Stimulated activated CD8-positive, alpha-beta memory T cell treated with anti-CD3 and anti-CD28 coated beads, Interleukin-2, amount 100 ng/mL, for 48 hours (primary cell): ENCODE data around the gene PPP1R36.
"Not testable (repeated sequence)": the region's sequence is repeated elsewhere in the genome, so short reads cannot be mapped to it uniquely, and the experiment has no call there.

Source experiments
- DNase-seq, 2 donors: peaks; one replicate each; pipeline ENCODE4 v3.0.0-alpha.2; 2020; ENCODE audit warnings: low read depth in 2 of 2

Gene PPP1R36

GRCh38 chr14:64549791-64550620 is at the start of gene PPP1R36:
Gene PPP1R36 (plus strand): TSS chr14:64549961. CDS start chr14:64549998, 37 bp downstream.
- DNase-seq: no peak

GRCh38 chr14:64500088-64500487 is 49.7 kb upstream of the PPP1R36 start:
- DNase-seq: no peak

- no peak for DNase-seq
Observed at GRCh38 chr14:64501411-64502171, 48.2 kb upstream of the PPP1R36 start.

- no peak for DNase-seq
Observed at GRCh38 chr14:64502456-64502855, 47.3 kb upstream of the PPP1R36 start.

GRCh38 chr14:64502887-64503433 is 46.8 kb upstream of the PPP1R36 start:
- no peak for DNase-seq

GRCh38 chr14:64503434-64504309 is 46.1 kb upstream of the PPP1R36 start, which contains the start of gene ZBTB25:
Gene ZBTB25 (minus strand): TSS chr14:64503838. CDS start chr14:64490533, 13,305 bp downstream.
- peak; percentile 87 to 91 for DNase-seq

GRCh38 chr14:64504310-64504896 is 45.4 kb upstream of the PPP1R36 start, which contains the start of gene ZBTB1:
Gene ZBTB1 (plus strand): TSS chr14:64504770. CDS start chr14:64521505, 16,735 bp downstream.
- DNase-seq: peak; percentile 83 to 86

- DNase-seq: peak; percentile 75 to 80
Observed at GRCh38 chr14:64504897-64505794, 44.6 kb upstream of the PPP1R36 start.

GRCh38 chr14:64506721-64507120 is 43.0 kb upstream of the PPP1R36 start:
- DNase-seq: no peak

GRCh38 chr14:64507376-64508156 is 42.2 kb upstream of the PPP1R36 start:
- DNase-seq: no peak

GRCh38 chr14:64508215-64508776 is 41.5 kb upstream of the PPP1R36 start:
- DNase-seq: no peak

- DNase-seq: no peak
Observed at GRCh38 chr14:64509036-64509435, 40.7 kb upstream of the PPP1R36 start.

GRCh38 chr14:64510825-64511671 is 38.7 kb upstream of the PPP1R36 start:
- DNase-seq: peak; percentile 19 to 44

- no peak for DNase-seq
Observed at GRCh38 chr14:64513271-64513670, 36.5 kb upstream of the PPP1R36 start.

- DNase-seq: no peak
Observed at GRCh38 chr14:64515053-64515452, 34.7 kb upstream of the PPP1R36 start.

- DNase-seq: no peak
Observed at GRCh38 chr14:64516969-64517368, 32.8 kb upstream of the PPP1R36 start.

- DNase-seq: not testable (repeated sequence)
Observed at GRCh38 chr14:64517667-64518066, 32.1 kb upstream of the PPP1R36 start.

- DNase-seq: no peak
Observed at GRCh38 chr14:64518229-64518628, 31.5 kb upstream of the PPP1R36 start.
